Measurements from ENCODE around the gene TBC1D2B. TPM values are rescaled to one million over a fixed set of nuclear protein-coding genes. Genes with fewer than 3 reads are reported as not detected.

The TBC1D2B gene
- total and polyA plus RNA-seq, 2 experiments from 2014 or later, result 24.8 to 38.4 TPM

DNA sequence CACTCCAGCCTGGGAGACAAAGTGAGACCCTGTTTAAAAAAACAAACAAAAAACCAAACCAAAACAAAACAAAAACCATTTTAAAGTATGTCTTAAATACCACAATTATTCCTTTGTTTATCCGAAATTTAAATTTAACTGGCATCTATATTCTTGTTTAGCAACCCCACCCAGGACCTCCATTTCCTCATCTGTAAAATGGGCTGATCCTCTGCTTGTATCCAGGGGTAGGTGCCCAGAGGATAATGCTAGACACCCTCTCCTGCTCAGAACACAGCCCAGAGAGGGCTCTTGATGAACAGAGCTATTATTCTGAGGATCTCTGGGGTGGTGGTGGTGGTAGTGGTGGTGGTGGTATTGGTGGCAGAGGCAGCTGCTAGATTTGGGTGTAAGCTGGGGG, 24.7 kb upstream of the TBC1D2B start:
- Histone ChIP-seq H3K4me1 (ENCODE audit: insufficient read depth) (no peaks in the 10 kb centered on the region), H3K79me2 (no peaks in the 10 kb centered on the region), H3K27ac (no peak overlapping the region), H3K27me3 (no peaks in the 10 kb centered on the region), H3K4me3 (no peak overlapping the region), H4K20me1 (ENCODE audit: insufficient read depth, poor library complexity, severe bottlenecking) (no peaks in the 10 kb centered on the region), H2AFZ (no peak overlapping the region), H3K9me3 (ENCODE audit: low read depth) (no peaks in the 10 kb centered on the region), H3K36me3 (replicated peaks; ENCODE audit: insufficient read depth, low read depth) (no peaks in the 10 kb centered on the region), H3K9me2 (replicated peaks; ENCODE audit: insufficient read depth) (no peaks in the 10 kb centered on the region), H3K4me2 (no peak overlapping the region)
- TF ChIP-seq, protein P1, sequence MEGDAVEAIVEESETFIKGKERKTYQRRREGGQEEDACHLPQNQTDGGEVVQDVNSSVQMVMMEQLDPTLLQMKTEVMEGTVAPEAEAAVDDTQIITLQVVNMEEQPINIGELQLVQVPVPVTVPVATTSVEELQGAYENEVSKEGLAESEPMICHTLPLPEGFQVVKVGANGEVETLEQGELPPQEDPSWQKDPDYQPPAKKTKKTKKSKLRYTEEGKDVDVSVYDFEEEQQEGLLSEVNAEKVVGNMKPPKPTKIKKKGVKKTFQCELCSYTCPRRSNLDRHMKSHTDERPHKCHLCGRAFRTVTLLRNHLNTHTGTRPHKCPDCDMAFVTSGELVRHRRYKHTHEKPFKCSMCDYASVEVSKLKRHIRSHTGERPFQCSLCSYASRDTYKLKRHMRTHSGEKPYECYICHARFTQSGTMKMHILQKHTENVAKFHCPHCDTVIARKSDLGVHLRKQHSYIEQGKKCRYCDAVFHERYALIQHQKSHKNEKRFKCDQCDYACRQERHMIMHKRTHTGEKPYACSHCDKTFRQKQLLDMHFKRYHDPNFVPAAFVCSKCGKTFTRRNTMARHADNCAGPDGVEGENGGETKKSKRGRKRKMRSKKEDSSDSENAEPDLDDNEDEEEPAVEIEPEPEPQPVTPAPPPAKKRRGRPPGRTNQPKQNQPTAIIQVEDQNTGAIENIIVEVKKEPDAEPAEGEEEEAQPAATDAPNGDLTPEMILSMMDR (IDR thresholded peaks at IDR 0.05; ENCODE audit: poor library complexity), result no peak
- TF ChIP-seq EZH2phosphoT487 (IDR thresholded peaks at IDR 0.05; ENCODE audit: low read depth, severe bottlenecking, unreplicated experiment) (no peak), EZH2 (IDR thresholded peaks at IDR 0.05; ENCODE audit: borderline replicate concordance) (no peak)
- 85% methylated on average over 1 of the region's 1 CpG for WGBS (ENCODE audit: low lambda C conversion rate, missing lambda C conversion rate)
- no peak for DNase-seq (ENCODE audit: low spot score)

DNA sequence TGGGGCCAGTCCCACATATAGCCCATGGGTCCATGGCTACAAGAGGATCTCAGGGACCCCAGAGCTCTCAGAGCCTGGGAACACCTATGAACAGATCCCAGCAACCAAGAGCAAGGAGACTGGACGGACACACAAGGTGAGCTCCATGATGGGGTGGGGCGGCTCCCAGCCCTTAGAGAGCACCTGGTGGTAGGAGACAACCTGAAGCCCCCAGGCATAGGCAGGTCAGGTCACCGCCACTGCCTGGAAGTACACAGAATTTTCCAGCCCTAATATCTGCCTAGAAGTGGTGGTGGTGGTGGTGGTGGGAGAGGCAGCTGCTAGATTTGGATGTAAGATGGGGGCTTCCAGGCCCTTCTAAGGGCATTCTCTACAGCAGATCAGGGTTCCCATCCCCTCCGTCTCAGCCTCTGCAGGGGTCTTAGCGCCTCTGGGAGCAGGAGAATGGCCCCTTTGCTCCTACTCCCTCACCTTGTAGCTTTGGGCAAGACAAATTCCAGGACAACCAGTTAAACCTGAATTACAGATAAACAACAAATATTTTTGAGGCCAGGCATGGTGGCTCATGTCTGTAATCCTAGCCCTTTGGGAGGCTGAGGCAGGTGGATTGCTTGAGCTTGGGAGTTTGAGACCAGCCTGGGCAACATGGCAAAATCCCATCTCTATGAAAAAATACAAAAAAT, 24.1 kb upstream of the TBC1D2B start:
- Histone ChIP-seq H3K27ac (no peak overlapping the region), H3K9me3 (ENCODE audit: low read depth) (no peaks in the 10 kb centered on the region), H3K4me1 (ENCODE audit: insufficient read depth) (no peaks in the 10 kb centered on the region), H3K27me3 (no peaks in the 10 kb centered on the region), H3K36me3 (replicated peaks; ENCODE audit: insufficient read depth, low read depth) (no peaks in the 10 kb centered on the region), H4K20me1 (ENCODE audit: insufficient read depth, poor library complexity, severe bottlenecking) (no peaks in the 10 kb centered on the region), H3K4me3 (no peak overlapping the region), H2AFZ (no peak overlapping the region), H3K79me2 (no peaks in the 10 kb centered on the region), H3K9me2 (replicated peaks; ENCODE audit: insufficient read depth) (no peaks in the 10 kb centered on the region), H3K4me2 (no peak overlapping the region)
- no peak for DNase-seq (ENCODE audit: low spot score)
- 92% methylated on average over 5 of the region's 5 CpGs for WGBS (ENCODE audit: low lambda C conversion rate, missing lambda C conversion rate)
- TF ChIP-seq EZH2 (IDR thresholded peaks at IDR 0.05; ENCODE audit: borderline replicate concordance), result no peak
- TF ChIP-seq EZH2phosphoT487 (IDR thresholded peaks at IDR 0.05; ENCODE audit: low read depth, severe bottlenecking, unreplicated experiment), result no peak
- TF ChIP-seq, protein P1 (IDR thresholded peaks at IDR 0.05; ENCODE audit: poor library complexity), result no peak

DNA sequence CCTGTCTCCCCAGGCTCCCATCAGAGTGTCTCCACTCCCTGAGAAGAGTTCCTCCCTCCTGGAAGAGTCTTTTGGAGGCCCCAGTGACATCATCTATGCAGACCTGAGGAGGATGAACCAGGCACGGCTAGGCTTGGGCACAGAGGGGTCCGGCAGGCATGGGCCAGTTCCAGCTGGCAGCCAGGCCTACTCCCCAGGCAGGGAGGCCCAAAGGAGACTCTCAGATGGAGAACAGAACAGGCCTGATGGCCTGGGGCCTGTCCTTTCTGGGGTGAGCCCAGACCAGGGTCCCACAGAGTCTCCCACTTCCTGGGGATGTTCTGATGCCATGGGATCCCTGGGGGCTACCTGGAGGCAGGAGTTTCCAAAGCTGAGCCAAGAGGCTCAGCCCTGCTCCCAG, 23.4 kb upstream of the TBC1D2B start:
- WGBS (ENCODE audit: low lambda C conversion rate, missing lambda C conversion rate), result 92% methylated on average over 2 of the region's 2 CpGs
- H3K36me3 ChIP-seq (replicated peaks; ENCODE audit: insufficient read depth, low read depth), result no peaks in the 10 kb centered on the region

More for the DNA sequence above, 23.4 kb upstream of the TBC1D2B start:
- TF ChIP-seq, protein P1 (IDR thresholded peaks at IDR 0.05; ENCODE audit: poor library complexity), result no peak
- TF ChIP-seq EZH2 (IDR thresholded peaks at IDR 0.05; ENCODE audit: borderline replicate concordance), result no peak
- no peak for TF ChIP-seq EZH2phosphoT487 (IDR thresholded peaks at IDR 0.05; ENCODE audit: low read depth, severe bottlenecking, unreplicated experiment)
- Histone ChIP-seq H2AFZ (no peak overlapping the region), H3K27ac (no peak overlapping the region), H3K79me2 (no peaks in the 10 kb centered on the region), H3K4me1 (ENCODE audit: insufficient read depth) (no peaks in the 10 kb centered on the region), H3K9me3 (ENCODE audit: low read depth) (no peaks in the 10 kb centered on the region), H3K9me2 (replicated peaks; ENCODE audit: insufficient read depth) (no peaks in the 10 kb centered on the region), H3K4me2 (no peak overlapping the region), H3K27me3 (no peaks in the 10 kb centered on the region), H4K20me1 (ENCODE audit: insufficient read depth, poor library complexity, severe bottlenecking) (no peaks in the 10 kb centered on the region), H3K4me3 (no peak overlapping the region)
- no peak for DNase-seq (ENCODE audit: low spot score)
